ENCODE measurements around the gene DEPDC7.

Gene DEPDC7

DNA sequence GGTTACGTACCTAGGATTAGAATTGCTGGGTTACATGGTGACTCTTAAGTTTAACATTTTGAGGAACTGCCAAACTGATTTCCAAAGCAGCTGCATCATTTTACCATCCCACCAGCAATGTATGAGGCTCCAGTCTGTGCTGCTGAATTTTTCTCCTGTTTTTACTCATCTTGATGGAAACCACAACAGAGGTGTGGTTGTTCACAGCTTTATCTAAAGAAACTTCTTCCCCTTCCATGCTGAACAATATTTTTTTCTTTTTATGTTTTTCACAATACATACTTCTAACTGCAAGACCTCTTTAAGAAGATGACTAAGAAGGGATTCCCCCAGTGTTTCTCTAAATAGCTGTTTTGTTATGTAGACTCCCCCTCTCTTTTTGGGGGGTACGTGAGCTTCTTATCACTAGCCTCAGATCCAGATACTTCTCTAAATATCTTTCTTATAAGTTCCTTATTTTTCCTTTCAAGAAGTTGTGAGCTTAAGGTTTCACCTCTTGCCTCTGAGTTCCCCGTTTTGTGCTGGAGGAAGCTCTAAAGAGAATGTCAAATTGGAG is 47.7 kb downstream of the DEPDC7 start:
- DNase-seq, result no peak

DNA sequence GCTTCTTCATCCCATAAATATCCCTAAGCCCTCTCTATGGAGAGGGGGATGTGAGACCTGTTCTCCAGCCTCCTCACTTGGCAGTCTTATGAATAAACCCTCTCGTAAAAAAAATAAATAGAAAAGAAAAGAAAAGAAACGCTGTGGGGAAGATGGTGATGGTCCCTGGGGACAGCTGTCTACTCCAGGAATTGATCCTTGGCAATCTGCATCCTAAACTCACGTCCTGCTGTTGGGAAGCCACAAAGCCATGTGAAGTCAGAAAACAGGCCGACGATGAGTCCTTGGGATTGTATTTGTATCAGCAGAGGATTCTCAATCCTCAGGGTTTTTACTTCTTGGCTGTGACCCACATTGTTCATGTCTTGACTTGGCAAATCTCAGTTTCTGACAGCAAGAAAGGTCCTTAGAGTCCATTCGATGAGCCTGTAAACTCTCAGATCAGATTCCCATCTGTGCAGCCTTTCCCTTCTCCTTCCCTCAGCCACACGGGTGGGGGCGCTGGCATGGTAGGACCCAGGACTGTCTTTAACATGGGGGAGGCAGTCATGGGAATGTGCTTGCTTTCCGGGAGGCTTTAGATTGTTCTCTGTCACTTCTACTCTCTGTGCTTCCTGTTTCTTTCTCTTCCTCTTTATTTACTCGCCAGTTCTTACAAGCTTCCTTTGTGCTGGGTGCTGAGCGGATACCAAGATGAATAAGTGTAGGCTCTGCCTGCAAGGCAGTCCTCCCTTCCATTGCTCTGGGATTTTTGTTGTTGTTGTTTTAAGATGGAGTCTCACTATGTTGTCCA is 48.6 kb downstream of the DEPDC7 start:
- no peak for DNase-seq

DNA sequence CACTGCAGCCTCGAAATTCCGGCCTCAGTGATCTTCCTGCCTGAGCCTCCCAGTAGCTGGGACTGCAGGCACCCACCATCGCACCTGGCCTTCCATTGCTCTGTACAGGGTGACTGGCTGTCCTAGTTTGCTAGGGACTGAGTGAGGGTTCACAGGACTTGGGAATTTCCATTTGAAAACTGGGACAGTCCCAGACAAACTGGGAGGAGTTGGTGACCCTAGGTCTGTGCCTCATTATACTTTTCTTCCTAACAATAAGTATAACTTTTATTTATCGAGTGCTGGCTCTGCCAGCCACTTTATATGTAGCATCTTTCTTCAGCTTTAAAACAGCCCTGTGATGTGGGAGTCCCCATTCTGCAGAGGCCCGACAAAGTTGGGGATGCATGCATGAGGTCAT is 49.2 kb downstream of the DEPDC7 start:
- DNase-seq, result no peak

GRCh38 chr11:33065445-33066178 is 49.9 kb downstream of the DEPDC7 start:
- no peak for DNase-seq

- DNase-seq, result no peak
Observed at GRCh38 chr11:33067294-33067693, 51.6 kb downstream of the DEPDC7 start.

- DNase-seq, result no peak
Observed at GRCh38 chr11:33068611-33069340, 53.1 kb downstream of the DEPDC7 start.

- no peak for DNase-seq
Observed at GRCh38 chr11:33072465-33072864, 56.8 kb downstream of the DEPDC7 start.

All from cortex of kidney (tissue), 1 donor.